H1 (cell line): ENCODE data around the gene MADD. TPM values are rescaled to one million over a fixed set of nuclear protein-coding genes. Genes with fewer than 3 reads are reported as not detected.

Source experiments
- CTCF ChIA-PET: fragments of 300-600 bp; sonication (Branson Sonifier 250); formaldehyde crosslinking; loops from one replicate; lab custom pipeline; 2021; ENCODE audit not compliant: partially characterized antibody; lab: Charles Lee
- POLR2A ChIA-PET: fragments of 300-600 bp; sonication (Branson Sonifier 250); formaldehyde crosslinking; loops from one replicate; lab custom pipeline; 2021; ENCODE audit warnings: inconsistent platforms; ENCODE audit not compliant: partially characterized antibody; lab: Charles Lee
- DNase-seq, 2 experiments: peaks; one replicate each; pipeline versions ENCODE4 v3.0.0 to v3.0.0-alpha.2; 2010 to 2022; ENCODE audit warnings: low spot score in 2 of 2, low read depth in 1 of 2, mixed read lengths in 1 of 2
- FAIRE-seq: peaks from 2 replicates; lab custom pipeline; 2011; peaks lifted over from hg19 to GRCh38; lab: Jason Lieb, UNC
- H2AFZ ChIP-seq: 2 replicates; pipeline ENCODE4 v1.8.1; 2012; ENCODE audit warnings: low read length, inconsistent platforms
- H2AK5ac ChIP-seq: 2 replicates; pipeline ENCODE4 v1.6.1; 2013; ENCODE audit warnings: low read depth, low read length
- H2BK120ac ChIP-seq: replicated peaks from 2 replicates; pipeline ENCODE3; 2013; ENCODE audit warnings: low read depth, low read length, inconsistent platforms
- H2BK12ac ChIP-seq: 2 replicates; pipeline ENCODE4 v1.6.1; 2013; ENCODE audit warnings: low read depth, low read length
- H2BK15ac ChIP-seq: 2 replicates; pipeline ENCODE4 v1.6.1; 2013; ENCODE audit warnings: low read length
- H2BK20ac ChIP-seq: 2 replicates; pipeline ENCODE4 v1.6.1; 2013; ENCODE audit warnings: low read length
- H2BK5ac ChIP-seq: 2 replicates; pipeline ENCODE4 v1.6.1; 2013; ENCODE audit warnings: low read depth, low read length
- H3K14ac ChIP-seq: 2 replicates; pipeline ENCODE4 v1.6.1; 2013; ENCODE audit warnings: inconsistent platforms; ENCODE audit not compliant: insufficient read length
- H3K18ac ChIP-seq: 2 replicates; pipeline ENCODE4 v1.6.1; 2013; ENCODE audit warnings: low read length; ENCODE audit errors: extremely low read depth
- H3K23ac ChIP-seq: 2 replicates; pipeline ENCODE4 v1.6.1; 2013; ENCODE audit warnings: inconsistent platforms; ENCODE audit not compliant: insufficient read length
- H3K23me2 ChIP-seq: 2 replicates; pipeline ENCODE4 v1.6.1; 2013; ENCODE audit warnings: low read depth, low read length
- H3K27ac ChIP-seq: 2 replicates; pipeline ENCODE4 v1.6.1; 2011; ENCODE audit warnings: low read depth, low read length, inconsistent platforms
- H3K27me3 ChIP-seq, 4 experiments: replicated peaks in 1 of 4; 1 replicate in 1 of 4; 2 replicates in 3 of 4; pipeline versions ENCODE4 v1.6.1 to v1.8.1; 2011 to 2013; ENCODE audit warnings: low read length in 3 of 4, mild to moderate bottlenecking in 3 of 4, inconsistent platforms in 2 of 4, mixed read lengths in 2 of 4, moderate library complexity in 1 of 4; ENCODE audit not compliant: control insufficient read depth in 3 of 4, insufficient read depth in 3 of 4; ENCODE audit errors: extremely low read depth in 1 of 4
- H3K36me3 ChIP-seq, 4 experiments: 2 replicates each; pipeline versions ENCODE4 v1.6.1 to v1.8.1; 2011 to 2013; ENCODE audit warnings: mild to moderate bottlenecking in 4 of 4, low read length in 3 of 4, moderate library complexity in 2 of 4, control low read depth in 1 of 4, inconsistent platforms in 1 of 4; ENCODE audit not compliant: insufficient read depth in 4 of 4, control insufficient read depth in 2 of 4
- H3K4ac ChIP-seq: replicated peaks from 2 replicates; pipeline ENCODE3; 2013; ENCODE audit warnings: low read length, low read depth, mixed read lengths, inconsistent platforms; ENCODE audit not compliant: insufficient read length
- H3K4me1 ChIP-seq, 4 experiments: replicated peaks in 1 of 4; 1 replicate in 1 of 4; 2 replicates in 3 of 4; pipeline versions ENCODE4 v1.6.1 to v1.8.1; 2011 to 2013; ENCODE audit warnings: low read length in 3 of 4, inconsistent platforms in 2 of 4, mixed read lengths in 1 of 4; ENCODE audit not compliant: insufficient read depth in 4 of 4, control insufficient read depth in 3 of 4
- H3K4me2 ChIP-seq, 2 experiments: 2 replicates each; pipeline versions ENCODE4 v1.6.1 to v1.8.1; 2011 to 2013; ENCODE audit warnings: low read depth in 2 of 2, low read length in 2 of 2, control low read depth in 1 of 2, inconsistent platforms in 1 of 2, mild to moderate bottlenecking in 1 of 2; ENCODE audit not compliant: insufficient read depth in 1 of 2
- H3K4me3 ChIP-seq, 4 experiments: fragments of 200-600, 300-600 bp in 1 of 4; sonication (generic), shearing (Covaris generic), sonication (Bioruptor Twin) in 1 of 4; 2 replicates each; pipeline versions ENCODE4 v1.5.1 to v1.8.1; 2011 to 2016; ENCODE audit warnings: low read length in 4 of 4, low read depth in 3 of 4, control low read depth in 2 of 4, inconsistent platforms in 2 of 4, mild to moderate bottlenecking in 2 of 4, mixed read lengths in 1 of 4, moderate library complexity in 1 of 4; ENCODE audit not compliant: insufficient read depth in 2 of 4; ENCODE audit errors: extremely low read depth in 1 of 4
- H3K56ac ChIP-seq: replicated peaks from 2 replicates; pipeline ENCODE3; 2013; ENCODE audit warnings: low read depth, mild to moderate bottlenecking, mixed read lengths, low read length, inconsistent platforms; ENCODE audit not compliant: insufficient read length
- H3K79me1 ChIP-seq: 2 replicates; pipeline ENCODE4 v1.6.1; 2013; ENCODE audit warnings: low read depth, low read length, control low read depth
- H3K79me2 ChIP-seq, 2 experiments: 2 replicates each; pipeline versions ENCODE4 v1.6.1 to v1.8.1; 2012 to 2013; ENCODE audit warnings: low read length in 2 of 2, mild to moderate bottlenecking in 2 of 2, inconsistent platforms in 1 of 2; ENCODE audit not compliant: insufficient read depth in 2 of 2, control insufficient read depth in 1 of 2
- H3K9ac ChIP-seq, 4 experiments: replicated peaks in 1 of 4; 1 replicate in 1 of 4; 2 replicates in 3 of 4; pipeline versions ENCODE4 v1.6.1 to v1.8.1; 2011 to 2013; ENCODE audit warnings: low read depth in 3 of 4, low read length in 3 of 4, control low read depth in 2 of 4, mild to moderate bottlenecking in 2 of 4, moderate library complexity in 2 of 4, inconsistent platforms in 1 of 4; ENCODE audit errors: extremely low read depth in 1 of 4
- H3K9me3 ChIP-seq, 2 experiments: 2 replicates each; pipeline versions ENCODE4 v1.6.1 to v1.8.1; 2012 to 2013; ENCODE audit warnings: mild to moderate bottlenecking in 2 of 2, moderate library complexity in 2 of 2, control low read depth in 1 of 2, inconsistent platforms in 1 of 2, low read depth in 1 of 2, low read length in 1 of 2, mixed read lengths in 1 of 2; ENCODE audit not compliant: insufficient read depth in 2 of 2
- H4K20me1 ChIP-seq, 2 experiments: replicated peaks in 1 of 2; 2 replicates each; pipeline versions ENCODE3 to v1.8.1; 2011 to 2013; ENCODE audit warnings: inconsistent platforms in 2 of 2, low read length in 2 of 2, mild to moderate bottlenecking in 1 of 2; ENCODE audit not compliant: insufficient read depth in 2 of 2, control insufficient read depth in 1 of 2
- H4K5ac ChIP-seq: 2 replicates; pipeline ENCODE4 v1.6.1; 2013; ENCODE audit warnings: low read length, low read depth, mixed read lengths, inconsistent platforms; ENCODE audit not compliant: insufficient read length
- H4K8ac ChIP-seq: 2 replicates; pipeline ENCODE4 v1.8.0; 2013; ENCODE audit warnings: mild to moderate bottlenecking, moderate library complexity, low read length, inconsistent platforms; ENCODE audit not compliant: insufficient read depth; ENCODE audit errors: extremely low read depth
- H4K91ac ChIP-seq: replicated peaks from 2 replicates; pipeline ENCODE3; 2013; ENCODE audit warnings: low read length, mixed read lengths, inconsistent platforms; ENCODE audit not compliant: insufficient read length
- CBX8 ChIP-seq: fragments of 300-800, 300-1000 bp; sonication (generic); IDR thresholded peaks from 2 replicates; pipeline ENCODE4 v1.7.1; 2016; ENCODE audit warnings: low read depth, low read length, borderline replicate concordance
- CEBPB ChIP-seq: IDR thresholded peaks from 2 replicates; pipeline ENCODE4 v1.6.1; 2012; ENCODE audit warnings: low read depth, low read length
- CTCF ChIP-seq, 3 experiments: IDR thresholded peaks; 1 replicate in 2 of 3; 2 replicates in 1 of 3; pipeline versions ENCODE4 v1.5.1 to v1.6.1; 2011; ENCODE audit warnings: low read length in 3 of 3, mild to moderate bottlenecking in 3 of 3, inconsistent platforms in 2 of 3, low read depth in 1 of 3, moderate library complexity in 1 of 3; ENCODE audit not compliant: insufficient read depth in 1 of 3; ENCODE audit errors: control extremely low read depth in 1 of 3
- KDM1A ChIP-seq: fragments of 200-600, 300-600 bp; sonication (generic); IDR thresholded peaks from 2 replicates; pipeline ENCODE4 v1.7.1; 2016; ENCODE audit warnings: mild to moderate bottlenecking, low read length, borderline replicate concordance
- MAX ChIP-seq: IDR thresholded peaks from 2 replicates; pipeline ENCODE4 v1.6.1; 2012; ENCODE audit warnings: inconsistent platforms
- RNF2 ChIP-seq: fragments of 200-900, 300-1000 bp; sonication (generic); IDR thresholded peaks from 2 replicates; pipeline ENCODE4 v1.7.1; 2016; ENCODE audit warnings: borderline replicate concordance, low read depth, mild to moderate bottlenecking, antibody characterized with exemption, low read length; ENCODE audit not compliant: poor library complexity, severe bottlenecking; ENCODE audit errors: missing control alignments
- WGBS, 2 experiments: shearing (Covaris generic) in 1 of 2; methylation state at CpG; one replicate each; pipeline versions ENCODE4 v1.1.6 to v1.1.7; 2013 to 2015; ENCODE audit warnings: low lambda C conversion rate in 2 of 2, mixed read lengths in 2 of 2, inconsistent platforms in 1 of 2, low coverage in 1 of 2, missing lambda C conversion rate in 1 of 2; ENCODE audit not compliant: insufficient replicate concordance in 2 of 2, insufficient coverage in 1 of 2, insufficient read length in 1 of 2; ENCODE audit errors: extremely low coverage in 1 of 2, missing lambda C conversion rate in 1 of 2; 5-methylcytosine and 5-hydroxymethylcytosine counted together
- polyA plus RNA-seq, 7 experiments: library from polyadenylated mRNA; depleted of rRNA in 3 of 7; stranded (reverse) in 5 of 7; unstranded in 2 of 7; fragments of >200 nt in 5 of 7; fragments of 200-250 nt in 2 of 7; gene quantifications; 1 replicate in 5 of 7; 2 replicates in 1 of 7; 4 replicates in 1 of 7; pipeline versions ENCODE4 v1.2.1 to v1.2.3, GENCODE V29; 2011 to 2013; ENCODE audit warnings: missing spikeins in 2 of 7, mixed read lengths in 2 of 7
- total RNA-seq: library from RNA; stranded (reverse); fragmentation: NEBNext Ultra II Directional; extraction: Animal tissue kit (Norgen Biotek cat#: 25700); gene quantifications from 2 replicates; pipeline ENCODE4 v1.2.1, GENCODE V29; 2021

Gene MADD
- total and polyA plus RNA-seq, 2 of the 8 experiments (the other 6 are each of a cell fraction or from before 2014, with no cell fraction given): 32.5 to 45.4 TPM

GRCh38 chr11:47248664-47249377 is 21.1 kb upstream of the MADD start, which contains the start of gene ACP2:
TSS of gene ACP2 (minus strand) at chr11:47248814. CDS start at chr11:47248789, 25 bp downstream.
- FAIRE-seq: no peak
- peak within 1 kb of the TSS; percentile 99 for H2AFZ ChIP-seq
- POLR2A ChIA-PET: interaction anchor here (1.0 to 11.4 kb wide), 18 partner anchors 9 to 177 kb away, joined by 3 to 138 read pairs (median 5); partner anchors contain the start of genes DDB2, NR1H3, PACSIN3 and PSMC3
- TF ChIP-seq CTCF (IDR thresholded peaks at IDR 0.05; ENCODE audit: control extremely low read depth in 1 of 3, insufficient read depth in 1 of 3, low read depth in 1 of 3, low read length in 3 of 3): peak; percentile 0 to 51 (median 42); a peak in 3 of 4 replicates
- no peak for TF ChIP-seq RNF2
- 0 out of 2 replicates have a peak, but pooled peaks have one; percentile 2 for TF ChIP-seq CEBPB
- TF ChIP-seq CBX8: no peak
- TF ChIP-seq KDM1A: no peak
- TF ChIP-seq MAX: peak; percentile 74

More at GRCh38 chr11:47248664-47249377, 21.1 kb upstream of the MADD start, which contains the start of gene ACP2:
- Histone ChIP-seq H3K4me2 (peak within 1 kb of the TSS; percentile 70 to 80), H3K27me3 (no peaks in the 10 kb centered on the region), H3K79me2 (peaks cover 0 to 12% of the 10 kb centered on the region in 2 experiments; a peak in 1 of 4 replicates), H3K14ac (no peak within 1 kb of the TSS), H3K4me3 (peak within 1 kb of the TSS; percentile 42 to 97 (median 93)), H3K9ac (peak within 1 kb of the TSS; percentile 71 to 95 (median 92)), H4K20me1 (peaks cover 0 to 3% of the 10 kb centered on the region in 2 experiments), H4K91ac (peak within 1 kb of the TSS; percentile 50), H3K23ac (no peak within 1 kb of the TSS), H2BK12ac (peak within 1 kb of the TSS; percentile 69; the same call in 1 of the 2 replicates), H4K5ac (peak within 1 kb of the TSS; percentile 96), H3K23me2 (peaks cover 11% of the 10 kb centered on the region), H3K27ac (peak within 1 kb of the TSS; percentile 96), H4K8ac (peak within 1 kb of the TSS; percentile 98; the same call in 1 of the 2 replicates), H3K9me3 (no peaks in the 10 kb centered on the region), H3K56ac (peak within 1 kb of the TSS; percentile 85), H3K36me3 (peaks cover 2 to 10% (median 5%) of the 10 kb centered on the region in 4 experiments), H2BK20ac (no peak within 1 kb of the TSS; the same call in 1 of the 2 replicates), H3K18ac (peak within 1 kb of the TSS; percentile 98), H3K4me1 (peaks cover 0 to 9% (median 0%) of the 10 kb centered on the region in 4 experiments; a peak in 4 of 7 replicates), H2BK5ac (peak within 1 kb of the TSS; percentile 98), H3K4ac (peak within 1 kb of the TSS; percentile 63), H2BK120ac (peak within 1 kb of the TSS; percentile 36), H2BK15ac (0 out of 2 replicates have a peak within 1 kb of the TSS, but pooled peaks have one; percentile 55), H3K79me1 (no peaks in the 10 kb centered on the region), H2AK5ac (0 out of 2 replicates have a peak within 1 kb of the TSS, but pooled peaks have one; percentile 24)
- 2% methylated on average over 45 of the region's 45 CpGs; no CpG with 5 or more reads in 1 of the 2 experiments for WGBS, 2 experiments
- CTCF ChIA-PET: interaction anchor here (0.8 to 10.9 kb wide), 16 partner anchors 11 to 205 kb away, joined by 3 to 127 read pairs (median 6); partner anchors contain the start of genes ARFGAP2 and NR1H3
- peak in 1 of 2 experiments; percentile 93 for DNase-seq
